ENCODE measurements around the gene CACNA2D3.

DNA sequence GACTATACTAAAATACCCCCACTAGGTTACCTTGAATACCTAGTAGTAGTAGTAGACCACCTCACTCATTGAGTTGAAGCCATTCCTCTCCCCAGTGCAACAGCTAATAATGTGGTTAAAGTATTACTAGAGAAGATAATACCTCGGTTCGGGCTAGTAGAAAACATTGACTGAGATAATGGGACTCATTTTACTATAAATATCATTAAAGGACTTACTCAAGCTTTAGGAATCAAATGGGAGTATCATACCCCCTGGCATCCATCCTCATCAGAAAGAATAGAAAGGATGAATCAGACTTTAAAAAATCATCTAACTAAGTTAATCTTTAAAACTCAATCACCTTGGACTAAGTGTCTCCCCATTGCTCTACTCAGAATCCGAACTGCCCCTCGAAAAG is 49.0 kb upstream of the CACNA2D3 start:
- TF ChIP-seq LEF1 (IDR thresholded peaks at IDR 0.05; ENCODE audit: borderline replicate concordance) (no peak), ELF4 (IDR thresholded peaks at IDR 0.05) (no peak), SUZ12 (IDR thresholded peaks at IDR 0.05) (no peak), ZNF384 (IDR thresholded peaks at IDR 0.05) (no peak)
- TF ChIP-seq, protein P1, sequence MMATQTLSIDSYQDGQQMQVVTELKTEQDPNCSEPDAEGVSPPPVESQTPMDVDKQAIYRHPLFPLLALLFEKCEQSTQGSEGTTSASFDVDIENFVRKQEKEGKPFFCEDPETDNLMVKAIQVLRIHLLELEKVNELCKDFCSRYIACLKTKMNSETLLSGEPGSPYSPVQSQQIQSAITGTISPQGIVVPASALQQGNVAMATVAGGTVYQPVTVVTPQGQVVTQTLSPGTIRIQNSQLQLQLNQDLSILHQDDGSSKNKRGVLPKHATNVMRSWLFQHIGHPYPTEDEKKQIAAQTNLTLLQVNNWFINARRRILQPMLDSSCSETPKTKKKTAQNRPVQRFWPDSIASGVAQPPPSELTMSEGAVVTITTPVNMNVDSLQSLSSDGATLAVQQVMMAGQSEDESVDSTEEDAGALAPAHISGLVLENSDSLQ (IDR thresholded peaks at IDR 0.05) = no peak

All from HEK293T (cell line).